Transverse colon (tissue), 4 donors: ENCODE data around the gene PLPP7. TPM values are rescaled to one million over a fixed set of nuclear protein-coding genes. Genes with fewer than 3 reads are reported as not detected.

Source experiments
- DNase-seq: peaks from one replicate; pipeline ENCODE4 v3.0.0-alpha.2; 2019
- H3K27ac ChIP-seq, 4 donors: fragments of 200-600 bp; sonication (generic); 2 replicates each; pipeline ENCODE4 v1.5.1; 2016 to 2018; ENCODE audit warnings: inconsistent platforms in 4 of 4
- H3K27me3 ChIP-seq: fragments of 200-600 bp; sonication (generic); 2 replicates; pipeline ENCODE4 v1.5.1; 2017; ENCODE audit warnings: inconsistent platforms
- H3K36me3 ChIP-seq, 4 donors: fragments of 200-600 bp; sonication (generic); 2 replicates each; pipeline ENCODE4 v1.5.1; 2017 to 2019; ENCODE audit warnings: inconsistent platforms in 4 of 4
- H3K4me1 ChIP-seq, 4 donors: fragments of 200-600 bp; sonication (generic); 2 replicates each; pipeline ENCODE4 v1.5.1; 2017 to 2020; ENCODE audit warnings: inconsistent platforms in 4 of 4
- H3K4me3 ChIP-seq, 4 donors: fragments of 200-600 bp; sonication (generic); 1 replicate in 1 of 4; 2 replicates in 3 of 4; pipeline versions ENCODE4 v1.5.1 to v1.6.1; 2017 to 2019; ENCODE audit warnings: inconsistent platforms in 4 of 4
- H3K9me3 ChIP-seq, 2 donors: fragments of 200-600 bp; sonication (generic); 2 replicates each; pipeline ENCODE4 v1.5.1; 2017 to 2019; ENCODE audit warnings: inconsistent platforms in 2 of 2
- CTCF ChIP-seq, 5 experiments: fragments of 200-600 bp in 3 of 5; fragments of 450-650 bp in 2 of 5; sonication (generic) in 3 of 5; IDR thresholded peaks; 1 replicate in 2 of 5; 2 replicates in 3 of 5; pipeline ENCODE4 v1.5.1; 2016 to 2017; ENCODE audit warnings: antibody characterized with exemption in 5 of 5, inconsistent platforms in 3 of 5, mild to moderate bottlenecking in 2 of 5, moderate library complexity in 1 of 5
- EP300 ChIP-seq: sonication (generic); formaldehyde crosslinking; IDR thresholded peaks from one replicate; pipeline ENCODE4 v1.6.1; 2017; ENCODE audit warnings: antibody characterized with exemption, low read depth
- POLR2A ChIP-seq: fragments of 450-650 bp; IDR thresholded peaks from one replicate; pipeline ENCODE4 v1.6.1; 2016; ENCODE audit warnings: antibody characterized with exemption, mild to moderate bottlenecking, moderate library complexity
- POLR2AphosphoS5 ChIP-seq, 3 donors: sonication (generic); formaldehyde crosslinking; IDR thresholded peaks; one replicate each; pipeline ENCODE4 v1.6.1; 2016; ENCODE audit warnings: antibody characterized with exemption in 3 of 3
- WGBS, 2 donors: methylation state at CpG; one replicate each; pipeline ENCODE4 v1.1.5; 2018; ENCODE audit warnings: low coverage in 1 of 2; 5-methylcytosine and 5-hydroxymethylcytosine counted together
- in situ Hi-C, 4 donors: fragments of 200-750 bp; cut with MboI; loops; one replicate each; pipeline versions ENCODE4 v1.15.0 to v1.15.1; 2017; ENCODE audit warnings: low sequenced_read_pairs in 3 of 4, low pct_ligation_motif_present in 1 of 4, low pct_unique_long_range_greater_than_20kb in 1 of 4
- intact Hi-C: fragments of 100-400 bp; cut with DNase I; formaldehyde crosslinking; loops from one replicate; pipeline ENCODE4 v1.15.1; 2023; ENCODE audit warnings: low total_unique reads
- total RNA-seq, 4 donors: library from RNA; depleted of rRNA; stranded (reverse); fragments of >200 nt; gene quantifications; one replicate each; pipeline ENCODE4 v1.1.0, GENCODE V29; 2016

The PLPP7 gene
- total RNA-seq, 4 donors from 2014 or later: 3.0 to 10.3 (median 4.1) TPM

GRCh38 chr9:131277287-131277909 is 12.1 kb upstream of the PLPP7 start:
- Histone ChIP-seq H3K4me1 (peaks cover 0 to 17% (median 11%) of the 10 kb centered on the region in 4 donors), H3K4me3 (peak overlapping the region; percentile 72 to 84 (median 76)), H3K27me3 (peaks cover 58% of the 10 kb centered on the region), H3K27ac (peak overlapping the region; percentile 76 to 84 (median 82)), H3K36me3 (no peaks in the 10 kb centered on the region), H3K9me3 (no peaks in the 10 kb centered on the region)
- DNase-seq: no peak
- no peak for TF ChIP-seq POLR2A
- TF ChIP-seq POLR2AphosphoS5 (IDR thresholded peaks at IDR 0.05): no peak
- no peak for TF ChIP-seq EP300
- TF ChIP-seq CTCF (IDR thresholded peaks at IDR 0.05): no peak
- intact Hi-C loops: no loop called here
- in situ Hi-C loops: no loop called here
- WGBS, 2 donors: 2% methylated on average over 38 of the region's 78 CpGs; no CpG with 5 or more reads in 1 of the 2 donors

GRCh38 chr9:131277910-131278701 is 11.4 kb upstream of the PLPP7 start:
- H3K27ac ChIP-seq: peak overlapping the region; percentile 76 to 84 (median 82)
- no peaks in the 10 kb centered on the region for H3K9me3 ChIP-seq
- peak; percentile 80 for DNase-seq
- intact Hi-C loops: no loop called here
- no peaks in the 10 kb centered on the region for H3K36me3 ChIP-seq
- TF ChIP-seq POLR2A (no peak), POLR2AphosphoS5 (IDR thresholded peaks at IDR 0.05) (no peak), EP300 (no peak), CTCF (IDR thresholded peaks at IDR 0.05) (no peak)
- WGBS, 2 donors: 22% methylated on average over 9 of the region's 59 CpGs; no CpG with 5 or more reads in 1 of the 2 donors
- H3K27me3 ChIP-seq: peaks cover 65% of the 10 kb centered on the region
- H3K4me3 ChIP-seq: peak overlapping the region; percentile 72 to 84 (median 76)
- in situ Hi-C loops: no loop called here
- peaks cover 0 to 24% (median 16%) of the 10 kb centered on the region in 4 donors for H3K4me1 ChIP-seq

GRCh38 chr9:131278702-131279111 is 10.8 kb upstream of the PLPP7 start:
- in situ Hi-C loops (no loop called here), intact Hi-C loops (no loop called here)
- H3K36me3 ChIP-seq: no peaks in the 10 kb centered on the region
- peaks cover 68% of the 10 kb centered on the region for H3K27me3 ChIP-seq
- WGBS, 2 donors: 31% methylated on average over 10 of the region's 10 CpGs; no CpG with 5 or more reads in 1 of the 2 donors
- H3K9me3 ChIP-seq: no peaks in the 10 kb centered on the region
- peak overlapping the region in 2 of 4 donors; percentile 21 to 76 for H3K27ac ChIP-seq
- no peak overlapping the region for H3K4me3 ChIP-seq
- H3K4me1 ChIP-seq: peaks cover 0 to 25% (median 16%) of the 10 kb centered on the region in 4 donors
- TF ChIP-seq POLR2A: no peak
- no peak for TF ChIP-seq EP300
- no peak for TF ChIP-seq CTCF (IDR thresholded peaks at IDR 0.05)
- no peak for TF ChIP-seq POLR2AphosphoS5 (IDR thresholded peaks at IDR 0.05)
- DNase-seq: no peak

GRCh38 chr9:131279196-131279862 is 10.2 kb upstream of the PLPP7 start:
- Histone ChIP-seq H3K27me3 (peaks cover 68% of the 10 kb centered on the region), H3K27ac (no peak overlapping the region), H3K4me3 (no peak overlapping the region), H3K4me1 (peaks cover 0 to 25% (median 16%) of the 10 kb centered on the region in 4 donors), H3K9me3 (no peaks in the 10 kb centered on the region), H3K36me3 (no peaks in the 10 kb centered on the region)
- in situ Hi-C loops (no loop called here), intact Hi-C loops (no loop called here)
- no peak for DNase-seq
- 67 to 78% methylated on average over 3 to 7 of the region's 11 CpGs for WGBS, 2 donors
- no peak for TF ChIP-seq POLR2AphosphoS5 (IDR thresholded peaks at IDR 0.05)
- TF ChIP-seq EP300: no peak
